KMS-11 (cell line): ENCODE measurements around the gene KRT6A.

Experiments
- H2AFZ ChIP-seq: fragments of 200-600 bp; sonication (generic); 2 replicates; pipeline ENCODE4 v1.6.1; 2016; ENCODE audit warnings: antibody characterized with exemption, mixed run types, low read depth
- H3K27ac ChIP-seq: fragments of 200-600 bp; sonication (generic); 2 replicates; pipeline ENCODE4 v1.6.1; 2016; ENCODE audit warnings: mild to moderate bottlenecking, mixed run types
- H3K27me3 ChIP-seq: fragments of 200-600 bp; sonication (generic); 2 replicates; pipeline ENCODE4 v1.6.1; 2017; ENCODE audit warnings: mild to moderate bottlenecking, low read depth, mixed run types, moderate library complexity; ENCODE audit not compliant: insufficient read depth
- H3K36me3 ChIP-seq: fragments of 200-600 bp; sonication (generic); 2 replicates; pipeline ENCODE4 v1.6.1; 2017; ENCODE audit warnings: mild to moderate bottlenecking, mixed run types; ENCODE audit not compliant: insufficient read depth
- H3K4me1 ChIP-seq: fragments of 200-600 bp; sonication (generic); 2 replicates; pipeline ENCODE4 v1.6.1; 2016; ENCODE audit warnings: mild to moderate bottlenecking, low read depth, mixed run types; ENCODE audit not compliant: poor library complexity, severe bottlenecking
- H3K4me2 ChIP-seq: fragments of 200-600 bp; sonication (generic); 2 replicates; pipeline ENCODE4 v1.7.0; 2016; ENCODE audit warnings: mild to moderate bottlenecking, mixed run types
- H3K4me3 ChIP-seq: fragments of 200-600 bp; sonication (generic); IDR thresholded peaks from 2 replicates; pipeline ENCODE4 v1.6.1; 2017; ENCODE audit warnings: low read depth, low read length, mixed read lengths; ENCODE audit not compliant: insufficient read depth
- H3K79me2 ChIP-seq: fragments of 200-600 bp; sonication (generic); 2 replicates; pipeline ENCODE4 v1.6.1; 2016; ENCODE audit warnings: low read depth, mixed run types; ENCODE audit not compliant: insufficient read depth
- H3K9ac ChIP-seq: fragments of 200-600 bp; sonication (generic); 2 replicates; pipeline ENCODE4 v1.6.1; 2016; ENCODE audit warnings: mild to moderate bottlenecking, mixed run types
- H4K20me1 ChIP-seq: fragments of 200-600 bp; sonication (generic); 2 replicates; pipeline ENCODE4 v1.6.1; 2016; ENCODE audit warnings: mild to moderate bottlenecking, mixed run types; ENCODE audit not compliant: insufficient read depth
- TF ChIP-seq, protein P1 (sequence below): fragments of 200-600 bp; sonication (generic); conservative IDR thresholded peaks from 2 replicates; pipeline ENCODE4 v1.6.1; 2017; ENCODE audit warnings: low read depth, mild to moderate bottlenecking, antibody characterized with exemption, low read length, moderate library complexity, mixed read lengths

KRT6A gene

DNA sequence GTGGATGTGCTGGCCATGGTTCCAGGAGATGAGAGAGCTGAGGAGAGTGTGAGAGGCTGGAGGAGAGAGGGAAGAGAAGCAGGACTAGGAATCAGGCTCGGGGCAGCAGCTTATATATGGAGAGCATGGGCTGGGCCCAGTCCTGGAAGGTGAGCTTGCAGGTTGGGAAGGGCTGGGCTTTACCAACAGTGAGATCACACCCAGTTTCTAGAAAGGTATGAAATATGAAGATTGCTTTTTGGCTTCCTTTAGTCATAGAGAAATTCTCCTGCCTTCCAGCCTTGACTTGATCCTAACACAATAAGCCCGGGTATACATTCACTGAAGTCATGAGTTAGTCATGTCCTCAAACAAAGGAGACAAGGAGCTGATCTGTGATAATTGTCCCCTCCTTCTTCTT is at the start of gene KRT6A:
Gene KRT6A, minus strand, starts transcription at position 86 of the 400 bp plus-strand sequence. Its CDS starts 69 bp downstream, at position 17.
- TF ChIP-seq, protein P1, sequence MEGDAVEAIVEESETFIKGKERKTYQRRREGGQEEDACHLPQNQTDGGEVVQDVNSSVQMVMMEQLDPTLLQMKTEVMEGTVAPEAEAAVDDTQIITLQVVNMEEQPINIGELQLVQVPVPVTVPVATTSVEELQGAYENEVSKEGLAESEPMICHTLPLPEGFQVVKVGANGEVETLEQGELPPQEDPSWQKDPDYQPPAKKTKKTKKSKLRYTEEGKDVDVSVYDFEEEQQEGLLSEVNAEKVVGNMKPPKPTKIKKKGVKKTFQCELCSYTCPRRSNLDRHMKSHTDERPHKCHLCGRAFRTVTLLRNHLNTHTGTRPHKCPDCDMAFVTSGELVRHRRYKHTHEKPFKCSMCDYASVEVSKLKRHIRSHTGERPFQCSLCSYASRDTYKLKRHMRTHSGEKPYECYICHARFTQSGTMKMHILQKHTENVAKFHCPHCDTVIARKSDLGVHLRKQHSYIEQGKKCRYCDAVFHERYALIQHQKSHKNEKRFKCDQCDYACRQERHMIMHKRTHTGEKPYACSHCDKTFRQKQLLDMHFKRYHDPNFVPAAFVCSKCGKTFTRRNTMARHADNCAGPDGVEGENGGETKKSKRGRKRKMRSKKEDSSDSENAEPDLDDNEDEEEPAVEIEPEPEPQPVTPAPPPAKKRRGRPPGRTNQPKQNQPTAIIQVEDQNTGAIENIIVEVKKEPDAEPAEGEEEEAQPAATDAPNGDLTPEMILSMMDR = no peak
- H3K9ac ChIP-seq = no peak within 1 kb of the TSS
- peaks cover 15% of the 10 kb centered on the region; the same call in 1 of the 2 replicates for H3K27me3 ChIP-seq
- H3K4me1 ChIP-seq = no peaks in the 10 kb centered on the region
- H4K20me1 ChIP-seq = no peaks in the 10 kb centered on the region
- H3K79me2 ChIP-seq = no peaks in the 10 kb centered on the region
- no peak within 1 kb of the TSS for H3K27ac ChIP-seq
- H3K36me3 ChIP-seq = no peaks in the 10 kb centered on the region
- no peak within 1 kb of the TSS for H3K4me2 ChIP-seq
- no peak within 1 kb of the TSS for H2AFZ ChIP-seq
- H3K4me3 ChIP-seq = no peak within 1 kb of the TSS

DNA sequence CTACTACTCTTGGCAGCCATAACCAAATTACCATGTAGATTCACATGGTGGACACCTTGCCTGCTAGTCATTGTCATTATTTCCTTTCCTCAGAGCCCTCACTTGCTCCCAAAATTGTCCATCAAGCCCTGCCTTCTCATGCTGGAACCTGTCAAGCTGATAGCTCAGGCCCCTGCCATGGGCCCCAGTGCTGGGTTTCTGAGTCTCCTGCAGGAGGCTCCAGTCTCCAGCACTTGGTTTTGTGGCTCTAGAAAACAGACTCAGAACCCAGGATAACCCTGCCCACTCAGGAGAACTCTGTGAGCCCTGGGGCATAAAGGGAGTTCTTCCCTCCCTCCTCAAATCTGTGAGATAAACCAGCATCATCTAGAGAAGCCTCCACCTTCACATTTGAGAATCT is 49.1 kb upstream of the KRT6A start:
- Histone ChIP-seq H3K36me3 (no peaks in the 10 kb centered on the region), H3K27me3 (peaks cover 21% of the 10 kb centered on the region), H3K4me3 (no peak overlapping the region), H4K20me1 (no peaks in the 10 kb centered on the region), H3K4me2 (no peak overlapping the region), H3K27ac (no peak overlapping the region), H3K9ac (no peak overlapping the region), H3K4me1 (no peaks in the 10 kb centered on the region), H3K79me2 (no peaks in the 10 kb centered on the region), H2AFZ (no peak overlapping the region)
- TF ChIP-seq, protein P1 = no peak

DNA sequence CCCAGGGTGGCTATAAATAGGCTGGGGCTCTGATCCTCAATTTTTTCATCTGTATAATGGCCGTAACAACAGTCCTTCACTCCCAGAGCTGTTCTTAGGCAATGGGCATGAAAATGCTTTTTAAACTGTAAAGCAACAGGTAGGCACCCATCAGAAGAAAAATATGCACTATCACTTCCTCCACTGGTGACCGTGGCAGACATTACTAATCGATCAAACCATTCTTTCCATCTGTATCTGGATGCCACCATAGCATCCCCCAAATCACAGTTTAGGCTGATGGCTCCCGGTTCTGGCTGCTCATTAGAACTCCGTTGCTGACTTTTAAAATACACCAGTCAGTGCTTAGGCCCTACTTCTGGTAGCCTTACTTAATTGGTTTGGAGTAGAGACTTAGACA is 48.7 kb upstream of the KRT6A start:
- H3K27ac ChIP-seq = no peak overlapping the region
- H3K36me3 ChIP-seq = no peaks in the 10 kb centered on the region
- no peak overlapping the region for H3K4me2 ChIP-seq
- TF ChIP-seq, protein P1 = no peak
- no peak overlapping the region for H3K9ac ChIP-seq
- peaks cover 17% of the 10 kb centered on the region for H3K27me3 ChIP-seq
- no peaks in the 10 kb centered on the region for H4K20me1 ChIP-seq
- no peaks in the 10 kb centered on the region for H3K79me2 ChIP-seq
- H2AFZ ChIP-seq = no peak overlapping the region
- no peaks in the 10 kb centered on the region for H3K4me1 ChIP-seq
- H3K4me3 ChIP-seq = no peak overlapping the region

DNA sequence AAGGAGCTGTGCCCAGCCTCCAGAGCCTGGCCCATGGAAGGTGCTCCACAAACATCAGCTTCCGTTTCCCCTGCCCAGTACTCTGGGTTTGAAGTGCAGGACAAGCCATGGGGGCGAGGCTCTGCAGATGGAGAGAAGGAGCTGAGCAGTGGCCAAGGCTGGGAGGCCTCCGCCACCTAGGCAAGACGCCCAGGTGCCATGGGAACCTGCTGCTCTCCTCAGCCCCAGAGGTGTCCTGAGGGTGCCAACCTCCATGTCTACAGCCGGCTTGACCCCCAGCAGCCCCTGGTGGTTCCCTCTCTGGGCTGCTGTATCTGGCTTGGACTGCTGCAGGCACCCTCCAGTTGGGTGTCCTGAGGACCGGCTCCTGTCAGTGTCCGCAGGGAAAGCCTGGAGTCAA is 47.5 kb upstream of the KRT6A start:
- peaks cover 17% of the 10 kb centered on the region for H3K27me3 ChIP-seq
- no peak overlapping the region for H3K4me3 ChIP-seq
- no peaks in the 10 kb centered on the region for H3K79me2 ChIP-seq
- TF ChIP-seq, protein P1 = no peak
- H3K4me2 ChIP-seq = no peak overlapping the region
- no peaks in the 10 kb centered on the region for H3K4me1 ChIP-seq
- H4K20me1 ChIP-seq = no peaks in the 10 kb centered on the region
- H3K27ac ChIP-seq = no peak overlapping the region
- no peaks in the 10 kb centered on the region for H3K36me3 ChIP-seq
- H3K9ac ChIP-seq = no peak overlapping the region
- H2AFZ ChIP-seq = no peak overlapping the region

DNA sequence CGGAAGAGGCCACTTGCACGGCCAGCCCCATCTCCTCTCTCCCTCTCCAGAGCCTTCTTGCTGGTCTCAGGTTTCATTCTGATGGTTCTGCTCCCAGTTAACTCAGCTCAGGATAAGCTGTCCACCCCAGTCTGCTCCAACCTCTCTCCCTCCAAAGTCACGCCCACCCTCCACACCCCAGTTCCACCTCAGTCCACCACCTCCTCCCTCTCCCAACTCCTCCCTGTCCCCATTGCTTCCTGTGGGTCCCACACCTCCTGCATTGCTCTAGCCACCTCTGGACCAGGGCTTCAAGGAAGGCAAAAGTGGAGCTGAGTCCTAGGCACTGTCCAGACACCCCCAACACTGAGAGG is 46.7 kb upstream of the KRT6A start:
- TF ChIP-seq, protein P1 = no peak
- no peak overlapping the region for H3K4me2 ChIP-seq
- H3K27ac ChIP-seq = no peak overlapping the region
- H3K79me2 ChIP-seq = no peaks in the 10 kb centered on the region
- no peak overlapping the region for H3K9ac ChIP-seq
- no peak overlapping the region for H3K4me3 ChIP-seq
- H2AFZ ChIP-seq = no peak overlapping the region
- H3K36me3 ChIP-seq = no peaks in the 10 kb centered on the region
- H3K4me1 ChIP-seq = no peaks in the 10 kb centered on the region
- no peaks in the 10 kb centered on the region for H4K20me1 ChIP-seq
- peaks cover 14% of the 10 kb centered on the region for H3K27me3 ChIP-seq
